PC-9 (cell line): ENCODE data around the gene APCDD1L.

Experiments used
- CTCF ChIP-seq: fragments of 200-600 bp; sonication (generic); conservative IDR thresholded peaks from 2 replicates; pipeline ENCODE4 v1.6.1; 2017; ENCODE audit warnings: mixed run types, antibody characterized with exemption, mild to moderate bottlenecking, moderate library complexity
- EZH2 ChIP-seq: fragments of 200-600 bp; sonication (generic); IDR thresholded peaks from 2 replicates; pipeline ENCODE4 v1.8.0; 2017; ENCODE audit warnings: antibody characterized with exemption, low read depth

GRCh38 chr20:58478141-58478805 is 36.9 kb downstream of the APCDD1L start:
- TF ChIP-seq CTCF (no peak), EZH2 (no peak)
